HG03280 (cell line): ENCODE measurements around the gene BTNL8.

Source experiments
- ATAC-seq: cut with Tn5 transposase; IDR thresholded peaks from one replicate; pipeline ENCODE4 v1.9.1; 2021; ENCODE audit warnings: mild to moderate bottlenecking, moderate library complexity; ENCODE audit not compliant: unreplicated experiment

Gene BTNL8

GRCh38 chr5:180898621-180899246, at the start of gene BTNL8:
BTNL8 (plus strand) TSS chr5:180899159; CDS start chr5:180899311, 152 bp downstream.
- no peak for ATAC-seq

- no peak for ATAC-seq
Measured at GRCh38 chr5:180849827-180850226, 49.1 kb upstream of the BTNL8 start.

- ATAC-seq = no peak
Measured at GRCh38 chr5:180850434-180851078, 48.4 kb upstream of the BTNL8 start.

- no peak for ATAC-seq
Measured at GRCh38 chr5:180852495-180852894, 46.5 kb upstream of the BTNL8 start.

GRCh38 chr5:180853121-180853847, 45.7 kb upstream of the BTNL8 start:
- ATAC-seq = no peak

GRCh38 chr5:180853848-180854176, 45.1 kb upstream of the BTNL8 start:
- ATAC-seq = no peak

GRCh38 chr5:180858586-180858985, 40.4 kb upstream of the BTNL8 start:
- no peak for ATAC-seq

- ATAC-seq = peak; percentile 34
Measured at GRCh38 chr5:180860273-180860886, 38.6 kb upstream of the BTNL8 start.

GRCh38 chr5:180860887-180861822, 37.8 kb upstream of the BTNL8 start, which contains the start of gene ZFP62:
ZFP62 (minus strand) TSS chr5:180861276; CDS start chr5:180861219, 57 bp downstream.
- ATAC-seq = peak; percentile 85

GRCh38 chr5:180862645-180863044, 36.3 kb upstream of the BTNL8 start:
- ATAC-seq = no peak

- ATAC-seq = no peak
Measured at GRCh38 chr5:180865981-180866695, 32.8 kb upstream of the BTNL8 start.

- no peak for ATAC-seq
Measured at GRCh38 chr5:180866985-180867384, 32.0 kb upstream of the BTNL8 start.

- ATAC-seq = peak; percentile 55
Measured at GRCh38 chr5:180868960-180869359, 30.0 kb upstream of the BTNL8 start.

GRCh38 chr5:180869587-180869986, 29.4 kb upstream of the BTNL8 start:
- no peak for ATAC-seq

GRCh38 chr5:180870276-180871068, 28.5 kb upstream of the BTNL8 start:
- no peak for ATAC-seq

- ATAC-seq = no peak
Measured at GRCh38 chr5:180872419-180872818, 26.5 kb upstream of the BTNL8 start.

- ATAC-seq = no peak
Measured at GRCh38 chr5:180873615-180874520, 25.1 kb upstream of the BTNL8 start.
